Hypothalamus (tissue), 51 donors: Measurements from ENCODE around the gene C16orf92.
A peak's percentile ranks its signal among the peaks of the same experiment; 100 is the strongest.

Experiments
- DNase-seq, 51 donors: peaks; one replicate each; lab custom pipeline; 2025; lab: John Stamatoyannopoulos, UW

Gene C16orf92

GRCh38 chr16:30069611-30070462 is 46.8 kb downstream of the C16orf92 start:
- DNase-seq = peak in 30 of 51 donors; percentile 15 to 70 (median 34)

DNA sequence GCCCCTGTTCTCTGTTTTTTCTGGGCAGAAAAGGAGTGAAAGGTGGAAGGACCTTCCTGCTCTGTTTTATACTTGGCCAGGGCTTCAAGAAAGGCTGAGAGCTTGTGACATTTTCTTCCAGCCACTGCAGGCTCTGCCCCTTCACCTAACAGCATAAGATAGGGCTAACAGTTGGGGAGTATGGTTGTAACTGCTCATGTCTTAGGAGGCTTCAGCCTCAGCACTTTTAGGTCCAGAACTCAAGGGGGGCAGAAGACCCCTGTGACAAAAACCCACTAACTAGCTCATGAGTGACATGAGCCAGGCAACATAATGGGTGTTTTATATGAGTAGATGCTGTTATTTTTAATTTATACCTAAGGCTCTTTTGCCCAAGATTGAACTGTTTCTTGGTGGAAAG is 47.5 kb downstream of the C16orf92 start:
- no peak for DNase-seq
